Measurements from ENCODE around the gene TMEM18.

TMEM18 gene

GRCh38 chr2:660586-661359 lies 16.4 kb downstream of the TMEM18 start:
- TF ChIP-seq CTCF (IDR thresholded peaks at IDR 0.05; ENCODE audit: insufficient read depth, missing control alignments), result no peak
- FAIRE-seq (no peak), DNase-seq (ENCODE audit: insufficient read length, low spot score) (no peak)

- no peak for FAIRE-seq
- TF ChIP-seq CTCF (IDR thresholded peaks at IDR 0.05; ENCODE audit: insufficient read depth, missing control alignments), result no peak
These were observed 17.2 kb downstream of the TMEM18 start for GRCh38 chr2:660029-660428.

GRCh38 chr2:658426-658825 lies 18.8 kb downstream of the TMEM18 start:
- FAIRE-seq, result no peak
- no peak for TF ChIP-seq CTCF (IDR thresholded peaks at IDR 0.05; ENCODE audit: insufficient read depth, missing control alignments)

More at GRCh38 chr2:660029-660428, 17.2 kb downstream of the TMEM18 start:
- DNase-seq (ENCODE audit: insufficient read length, low spot score), result no peak

GRCh38 chr2:657766-658165 lies 19.4 kb downstream of the TMEM18 start:
- FAIRE-seq, result no peak
- TF ChIP-seq CTCF (IDR thresholded peaks at IDR 0.05; ENCODE audit: insufficient read depth, missing control alignments), result no peak
- DNase-seq (ENCODE audit: insufficient read length, low spot score), result no peak

More at GRCh38 chr2:658426-658825, 18.8 kb downstream of the TMEM18 start:
- DNase-seq (ENCODE audit: insufficient read length, low spot score), result no peak

- TF ChIP-seq CTCF (IDR thresholded peaks at IDR 0.05; ENCODE audit: insufficient read depth, missing control alignments), result no peak
- no peak for FAIRE-seq
- DNase-seq (ENCODE audit: insufficient read length, low spot score), result no peak
These were observed 20.5 kb downstream of the TMEM18 start for GRCh38 chr2:656676-657075.

GRCh38 chr2:655626-656025 lies 21.6 kb downstream of the TMEM18 start:
- no peak for TF ChIP-seq CTCF (IDR thresholded peaks at IDR 0.05; ENCODE audit: insufficient read depth, missing control alignments)
- DNase-seq (ENCODE audit: insufficient read length, low spot score) (no peak), FAIRE-seq (no peak)

GRCh38 chr2:654896-655295 lies 22.3 kb downstream of the TMEM18 start:
- DNase-seq (ENCODE audit: insufficient read length, low spot score) (no peak), FAIRE-seq (no peak)
- TF ChIP-seq CTCF (IDR thresholded peaks at IDR 0.05; ENCODE audit: insufficient read depth, missing control alignments), result no peak

All from D721Med (cell line).